ENCODE results near the gene CAPN14. TPM values are rescaled to one million over a fixed set of nuclear protein-coding genes. Genes with fewer than 3 reads are reported as not detected.

CAPN14 gene
- total RNA-seq, 1 donor from 2014 or later, result 0.20 TPM

GRCh38 chr2:31241625-31242270 lies 24.4 kb upstream of the CAPN14 start:
- no peak for DNase-seq (ENCODE audit: low read depth)

- no peak for DNase-seq (ENCODE audit: low read depth)
Observed at GRCh38 chr2:31240381-31241365, 23.4 kb upstream of the CAPN14 start.

- DNase-seq (ENCODE audit: low read depth), result no peak
Observed at GRCh38 chr2:31239593-31240177, 22.4 kb upstream of the CAPN14 start.

- DNase-seq (ENCODE audit: low read depth), result no peak
Observed at GRCh38 chr2:31238906-31239592, 21.7 kb upstream of the CAPN14 start.

- no peak for DNase-seq (ENCODE audit: low read depth)
Observed at GRCh38 chr2:31238126-31238905, 21.0 kb upstream of the CAPN14 start.

GRCh38 chr2:31237348-31238017 lies 20.2 kb upstream of the CAPN14 start:
- no peak for DNase-seq (ENCODE audit: low read depth)

GRCh38 chr2:31236433-31237205 lies 19.3 kb upstream of the CAPN14 start:
- DNase-seq (ENCODE audit: low read depth), result no peak

- peak; percentile 90 for DNase-seq (ENCODE audit: low read depth)
Observed at GRCh38 chr2:31235504-31235902, 18.2 kb upstream of the CAPN14 start.

GRCh38 chr2:31234683-31235503 lies 17.6 kb upstream of the CAPN14 start:
- no peak for DNase-seq (ENCODE audit: low read depth)

- peak; percentile 73 for DNase-seq (ENCODE audit: low read depth)
Observed at GRCh38 chr2:31233741-31234682, 16.7 kb upstream of the CAPN14 start, which contains the start of gene EHD3. EHD3 (plus strand) TSS chr2:31234152; CDS start chr2:31234622, 470 bp downstream.

GRCh38 chr2:31233231-31233630 lies 15.9 kb upstream of the CAPN14 start:
- peak; percentile 57 for DNase-seq (ENCODE audit: low read depth)

GRCh38 chr2:31232586-31232985 lies 15.3 kb upstream of the CAPN14 start:
- no peak for DNase-seq (ENCODE audit: low read depth)

- DNase-seq (ENCODE audit: low read depth), result no peak
Observed at GRCh38 chr2:31231571-31232302, 14.4 kb upstream of the CAPN14 start.

- DNase-seq (ENCODE audit: low read depth), result no peak
Observed at GRCh38 chr2:31230751-31231150, 13.4 kb upstream of the CAPN14 start.

GRCh38 chr2:31228717-31229116 lies 11.4 kb upstream of the CAPN14 start:
- DNase-seq (ENCODE audit: low read depth), result no peak

GRCh38 chr2:31227711-31228125 lies 10.4 kb upstream of the CAPN14 start:
- DNase-seq (ENCODE audit: low read depth), result no peak

GRCh38 chr2:31227110-31227509 lies 9.8 kb upstream of the CAPN14 start:
- no peak for DNase-seq (ENCODE audit: low read depth)

All from renal cortical epithelial cell (primary cell).